SU-DHL-6 (cell line): Measurements from ENCODE around the gene COL20A1.

Source experiments
- CTCF ChIP-seq: fragments of 200-600 bp; sonication (generic); IDR thresholded peaks from one replicate; pipeline ENCODE4 v1.5.1; 2017; ENCODE audit warnings: antibody characterized with exemption, mild to moderate bottlenecking, low read length, moderate library complexity; ENCODE audit not compliant: insufficient read depth, poor library complexity, severe bottlenecking
- EZH2phosphoT487 ChIP-seq: fragments of 200-600 bp; sonication (generic), shearing (Covaris generic); conservative IDR thresholded peaks from 2 replicates; pipeline ENCODE4 v1.6.1; 2018; ENCODE audit warnings: mild to moderate bottlenecking, antibody characterized with exemption, low read length, moderate library complexity, mixed read lengths

- TF ChIP-seq CTCF (no peak), EZH2phosphoT487 (no peak)
Observed at GRCh38 chr20:63276956-63277355, 16.0 kb upstream of the COL20A1 start.
